KOPT-K1 (cell line): Measurements from ENCODE around the gene GLRX.
"Not testable (repeated sequence)": the region's sequence is repeated elsewhere in the genome, so short reads cannot be mapped to it uniquely, and the experiment has no call there.

Experiments
- H3K27ac ChIP-seq: fragments of 200-600 bp; sonication (generic); 2 replicates; pipeline ENCODE4 v1.5.1; 2016; ENCODE audit warnings: antibody characterized with exemption, mild to moderate bottlenecking, low read depth, low read length; ENCODE audit not compliant: poor library complexity, severe bottlenecking
- H3K36me3 ChIP-seq: fragments of 200-600 bp; sonication (generic); 2 replicates; pipeline ENCODE4 v1.5.1; 2017; ENCODE audit warnings: antibody characterized with exemption, mild to moderate bottlenecking, low read length, moderate library complexity; ENCODE audit not compliant: insufficient read depth
- H3K9me3 ChIP-seq: fragments of 200-600 bp; sonication (generic); 2 replicates; pipeline ENCODE4 v1.5.1; 2017; ENCODE audit warnings: antibody characterized with exemption, low read length, mild to moderate bottlenecking; ENCODE audit not compliant: insufficient read depth, poor library complexity, severe bottlenecking

Gene GLRX

GRCh38 chr5:95824747-95825146 is 2.2 kb upstream of the GLRX start:
- H3K27ac ChIP-seq: peak overlapping the region; percentile 93
- H3K36me3 ChIP-seq: no peaks in the 10 kb centered on the region
- no peaks in the 10 kb centered on the region for H3K9me3 ChIP-seq

- Histone ChIP-seq H3K9me3 (no peaks in the 10 kb centered on the region), H3K27ac (peak overlapping the region; percentile 93)
Measured at GRCh38 chr5:95823738-95824609, 1.4 kb upstream of the GLRX start.

GRCh38 chr5:95823218-95823737 is 752 bp upstream of the GLRX start:
- H3K36me3 ChIP-seq: peaks cover 8% of the 10 kb centered on the region
- no peaks in the 10 kb centered on the region for H3K9me3 ChIP-seq
- peak overlapping the region; percentile 93 for H3K27ac ChIP-seq

More at GRCh38 chr5:95823738-95824609, 1.4 kb upstream of the GLRX start:
- peaks cover 3% of the 10 kb centered on the region for H3K36me3 ChIP-seq

- Histone ChIP-seq H3K27ac (peak overlapping the region; percentile 93), H3K9me3 (no peaks in the 10 kb centered on the region), H3K36me3 (peaks cover 19% of the 10 kb centered on the region)
Measured at GRCh38 chr5:95822043-95822541, 434 bp downstream of the GLRX start.

DNA sequence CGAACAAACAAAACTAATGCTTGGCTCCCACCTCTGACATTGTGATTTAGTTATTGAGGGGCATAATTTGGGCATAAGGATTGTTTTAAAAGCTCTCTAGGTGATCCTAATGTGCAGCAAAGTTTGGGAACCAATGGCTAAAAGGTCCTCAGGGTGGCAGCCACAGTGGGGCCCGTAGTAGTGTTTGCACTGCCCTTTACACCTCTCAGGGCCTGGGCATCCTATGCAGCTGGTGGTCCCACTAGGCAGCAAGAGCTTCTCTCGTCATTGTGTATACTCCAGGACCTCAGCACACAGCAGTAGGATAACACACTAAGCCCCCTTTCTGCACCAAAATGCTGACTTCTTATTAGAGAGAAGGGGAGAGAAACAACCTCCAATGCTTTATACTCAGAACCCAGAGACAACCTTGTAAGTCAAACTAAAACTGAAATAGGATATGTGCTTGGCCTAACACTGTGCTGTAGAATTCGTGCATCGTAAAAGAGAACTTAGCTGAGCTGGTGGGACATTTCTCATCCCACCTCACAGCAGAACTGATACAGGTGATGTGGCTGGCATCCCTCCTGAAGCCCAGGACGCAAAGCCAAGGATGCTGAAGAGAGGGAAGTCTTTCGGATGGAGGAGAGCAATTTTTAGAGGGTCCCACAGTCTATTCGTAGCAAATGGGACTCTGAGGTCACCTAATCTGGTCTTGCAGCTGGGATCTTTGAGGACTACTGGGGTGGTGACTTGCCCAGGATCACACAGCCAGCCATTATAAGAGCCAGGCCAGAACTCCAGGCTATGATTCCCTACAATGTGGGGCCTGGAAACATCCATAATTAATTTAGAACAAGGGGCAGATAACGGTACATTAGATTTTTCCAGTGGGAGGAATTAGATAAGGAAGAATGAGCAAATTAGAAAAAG is 1.2 kb downstream of the GLRX start:
- H3K36me3 ChIP-seq: peaks cover 26% of the 10 kb centered on the region
- no peaks in the 10 kb centered on the region for H3K9me3 ChIP-seq
- peak overlapping the region; percentile 93 for H3K27ac ChIP-seq

GRCh38 chr5:95818181-95819147 is 4.1 kb downstream of the GLRX start:
- Histone ChIP-seq H3K9me3 (no peaks in the 10 kb centered on the region), H3K36me3 (peaks cover 55% of the 10 kb centered on the region), H3K27ac (peak overlapping the region; percentile 8)

- Histone ChIP-seq H3K27ac (no peak overlapping the region), H3K9me3 (no peaks in the 10 kb centered on the region), H3K36me3 (peaks cover 61% of the 10 kb centered on the region)
Measured at GRCh38 chr5:95817430-95817829, 5.1 kb downstream of the GLRX start.

- no peak overlapping the region for H3K27ac ChIP-seq
- no peaks in the 10 kb centered on the region for H3K9me3 ChIP-seq
- H3K36me3 ChIP-seq: peaks cover 61% of the 10 kb centered on the region
Measured at GRCh38 chr5:95816776-95817175, 5.8 kb downstream of the GLRX start.

DNA sequence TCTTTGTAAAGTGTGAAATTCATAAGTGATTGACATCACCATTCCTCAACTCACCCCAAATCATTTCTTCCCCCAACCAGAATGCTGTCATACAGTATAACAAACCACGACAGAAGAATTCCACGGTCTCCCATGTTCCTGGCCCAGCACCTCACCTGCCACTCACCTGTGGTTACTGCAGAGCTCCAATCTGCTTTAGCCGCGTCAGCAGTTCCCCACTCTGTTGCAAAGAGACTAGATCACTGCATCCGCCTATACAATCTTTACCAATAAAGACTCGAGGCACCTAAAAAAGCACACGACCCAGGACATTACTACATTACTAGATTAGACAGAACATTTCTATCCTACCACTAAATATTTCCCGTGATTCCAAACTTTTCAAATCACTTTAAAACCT is 6.2 kb downstream of the GLRX start:
- no peak overlapping the region for H3K27ac ChIP-seq

DNA sequence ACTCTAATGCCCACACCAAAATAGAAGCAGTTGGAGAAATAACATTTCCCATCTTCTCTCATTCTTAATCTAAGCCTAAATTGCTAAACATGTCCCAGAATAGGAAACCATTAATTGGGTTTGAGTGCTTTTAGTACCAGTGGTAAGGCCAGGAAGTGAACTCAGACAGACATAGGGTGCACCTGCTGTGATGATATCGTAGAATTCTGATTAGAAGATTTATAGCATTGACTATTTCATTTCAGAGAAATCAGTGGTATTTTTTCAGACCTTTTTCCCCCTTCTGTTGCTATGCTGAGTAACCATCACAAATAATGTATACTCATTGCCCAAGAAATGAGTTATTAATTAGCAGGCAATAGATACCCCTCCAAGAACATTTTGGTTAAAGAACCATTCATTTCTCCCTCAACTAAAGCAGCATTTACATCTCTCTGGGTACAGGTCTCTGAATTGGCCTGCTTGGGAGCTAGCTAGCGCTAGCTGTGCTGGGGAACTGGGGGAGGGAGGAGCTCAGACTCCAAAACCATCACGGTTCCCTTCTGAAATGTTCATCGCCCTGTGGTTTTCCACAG is 7.3 kb downstream of the GLRX start:
- no peaks in the 10 kb centered on the region for H3K9me3 ChIP-seq
- peaks cover 61% of the 10 kb centered on the region for H3K36me3 ChIP-seq
- peak overlapping the region; percentile 24 for H3K27ac ChIP-seq

More for the DNA sequence above, 6.2 kb downstream of the GLRX start:
- Histone ChIP-seq H3K9me3 (no peaks in the 10 kb centered on the region), H3K36me3 (peaks cover 61% of the 10 kb centered on the region)

GRCh38 chr5:95813035-95813434 is 9.5 kb downstream of the GLRX start:
- peaks cover 51% of the 10 kb centered on the region for H3K36me3 ChIP-seq
- not testable (repeated sequence) for H3K9me3 ChIP-seq, H3K27ac ChIP-seq

DNA sequence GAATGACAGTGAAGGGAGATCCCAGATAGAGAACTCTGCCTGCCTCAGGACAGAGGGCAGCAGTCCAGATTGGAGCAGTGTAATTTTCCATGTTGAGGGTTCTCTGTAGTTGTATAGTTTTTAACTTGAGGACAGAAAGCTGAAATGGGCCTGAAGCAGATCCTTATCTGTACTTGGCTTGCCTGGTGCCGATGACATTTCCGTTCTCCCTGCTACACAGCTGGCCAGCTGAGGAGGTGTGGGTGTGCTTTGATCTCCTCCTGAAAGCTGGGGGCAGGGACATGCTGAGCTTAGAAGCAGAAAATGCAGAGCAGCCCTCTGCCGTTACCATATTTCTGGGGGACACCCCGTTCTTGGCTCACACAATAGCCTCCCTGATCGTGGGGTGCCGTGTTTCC is 10.5 kb downstream of the GLRX start:
- peak overlapping the region; percentile 80 for H3K27ac ChIP-seq
- peaks cover 42% of the 10 kb centered on the region for H3K36me3 ChIP-seq
- no peaks in the 10 kb centered on the region for H3K9me3 ChIP-seq

GRCh38 chr5:95811461-95812073 is 11.0 kb downstream of the GLRX start:
- H3K27ac ChIP-seq: peak overlapping the region; percentile 80

GRCh38 chr5:95811126-95811423 is 11.5 kb downstream of the GLRX start:
- H3K9me3 ChIP-seq: not testable (repeated sequence)
- Histone ChIP-seq H3K36me3 (peaks cover 32% of the 10 kb centered on the region), H3K27ac (peak overlapping the region; percentile 80)

More at GRCh38 chr5:95811461-95812073, 11.0 kb downstream of the GLRX start:
- H3K36me3 ChIP-seq: peaks cover 37% of the 10 kb centered on the region
- not testable (repeated sequence) for H3K9me3 ChIP-seq
